Measurements from ENCODE around the gene MEIS2.
A peak's percentile ranks its signal among the peaks of the same experiment; 100 is the strongest.

Gene MEIS2

GRCh38 chr15:37103475-37104423 lies 3.4 kb upstream of the MEIS2 start:
- TF ChIP-seq POLR2AphosphoS5 (IDR thresholded peaks at IDR 0.05; ENCODE audit: low read depth, low read length): no peak
- TF ChIP-seq SIN3A (IDR thresholded peaks at IDR 0.05; ENCODE audit: borderline replicate concordance, insufficient read depth, low read length): no peak

- TF ChIP-seq FOXP2 (optimal IDR thresholded peaks at IDR 0.05; ENCODE audit: borderline replicate concordance, extremely low read depth, extremely low read length, insufficient read depth) (no peak), SIN3A (IDR thresholded peaks at IDR 0.05; ENCODE audit: borderline replicate concordance, insufficient read depth, low read length) (no peak), POLR2AphosphoS5 (IDR thresholded peaks at IDR 0.05; ENCODE audit: low read depth, low read length) (no peak), TAF1 (IDR thresholded peaks at IDR 0.05; ENCODE audit: borderline replicate concordance, insufficient read depth, low read length) (no peak), REST (IDR thresholded peaks at IDR 0.05; ENCODE audit: insufficient read depth in 1 of 2, low read depth in 2 of 2, low read length in 2 of 2) (no peak)
Observed at GRCh38 chr15:37103163-37103435, 2.8 kb upstream of the MEIS2 start.

GRCh38 chr15:37102305-37103162 lies 2.2 kb upstream of the MEIS2 start:
- TF ChIP-seq TAF1 (IDR thresholded peaks at IDR 0.05; ENCODE audit: borderline replicate concordance, insufficient read depth, low read length) (no peak), FOXP2 (optimal IDR thresholded peaks at IDR 0.05; ENCODE audit: borderline replicate concordance, extremely low read depth, extremely low read length, insufficient read depth) (no peak), POLR2AphosphoS5 (IDR thresholded peaks at IDR 0.05; ENCODE audit: low read depth, low read length) (no peak)

- TF ChIP-seq POLR2AphosphoS5 (IDR thresholded peaks at IDR 0.05; ENCODE audit: low read depth, low read length): no peak
- no peak for TF ChIP-seq REST (IDR thresholded peaks at IDR 0.05; ENCODE audit: insufficient read depth in 1 of 2, low read depth in 2 of 2, low read length in 2 of 2)
- TF ChIP-seq FOXP2 (optimal IDR thresholded peaks at IDR 0.05; ENCODE audit: borderline replicate concordance, extremely low read depth, extremely low read length, insufficient read depth): no peak
- TF ChIP-seq SIN3A (IDR thresholded peaks at IDR 0.05; ENCODE audit: borderline replicate concordance, insufficient read depth, low read length): 0 out of 2 replicates have a peak, but pooled peaks have one; percentile 12
Observed at GRCh38 chr15:37101980-37102304, 1.6 kb upstream of the MEIS2 start.

- TF ChIP-seq POLR2AphosphoS5 (IDR thresholded peaks at IDR 0.05; ENCODE audit: low read depth, low read length): no peak
- TF ChIP-seq FOXP2 (optimal IDR thresholded peaks at IDR 0.05; ENCODE audit: borderline replicate concordance, extremely low read depth, extremely low read length, insufficient read depth): no peak
- TF ChIP-seq SIN3A (IDR thresholded peaks at IDR 0.05; ENCODE audit: borderline replicate concordance, insufficient read depth, low read length): no peak
- TF ChIP-seq REST (IDR thresholded peaks at IDR 0.05; ENCODE audit: insufficient read depth in 1 of 2, low read depth in 2 of 2, low read length in 2 of 2): no peak
- no peak for TF ChIP-seq TAF1 (IDR thresholded peaks at IDR 0.05; ENCODE audit: borderline replicate concordance, insufficient read depth, low read length)
Observed at GRCh38 chr15:37100966-37101215, 542 bp upstream of the MEIS2 start.
